GM23338 (cell line): Measurements from ENCODE around the gene CIAO3. TPM values are rescaled to one million over a fixed set of nuclear protein-coding genes. Genes with fewer than 3 reads are reported as not detected.

Experiments
- ATAC-seq: fragments of 200-7000 bp; cut with Tn5 transposase; 3 replicates; pipeline ENCODE4 v1.9.1; 2020
- DNase-seq: peaks from one replicate; pipeline ENCODE4 v3.0.0-alpha.2; 2015; ENCODE audit warnings: low spot score
- H2AFZ ChIP-seq: fragments of 200-600 bp; sonication (generic); 2 replicates; pipeline ENCODE4 v1.8.0; 2016; ENCODE audit warnings: antibody characterized with exemption, mild to moderate bottlenecking, moderate library complexity
- H3F3A ChIP-seq: fragments of 200-600 bp; sonication (generic); replicated peaks from 2 replicates; pipeline ENCODE4 v1.8.0; 2017; ENCODE audit warnings: antibody characterized with exemption, mixed run types, low read depth
- H3K27ac ChIP-seq: fragments of 200-600 bp; sonication (generic); 2 replicates; pipeline ENCODE4 v1.6.1; 2016; ENCODE audit warnings: low read depth
- H3K27me3 ChIP-seq: fragments of 200-600 bp; sonication (generic); 2 replicates; pipeline ENCODE4 v1.8.0; 2016; ENCODE audit warnings: mild to moderate bottlenecking, mixed run types, moderate library complexity; ENCODE audit not compliant: insufficient read depth
- H3K36me3 ChIP-seq: fragments of 200-600 bp; sonication (generic); 2 replicates; pipeline ENCODE4 v1.8.0; 2016; ENCODE audit warnings: mild to moderate bottlenecking; ENCODE audit not compliant: insufficient read depth
- H3K4me1 ChIP-seq: fragments of 200-600 bp; sonication (generic); 2 replicates; pipeline ENCODE4 v1.8.0; 2016; ENCODE audit warnings: mild to moderate bottlenecking, moderate library complexity; ENCODE audit not compliant: insufficient read depth
- H3K4me2 ChIP-seq: fragments of 200-600 bp; sonication (generic); 2 replicates; pipeline ENCODE4 v1.7.1; 2017; ENCODE audit warnings: mixed run types
- H3K4me3 ChIP-seq: fragments of 200-600 bp; sonication (generic); 2 replicates; pipeline ENCODE4 v1.6.1; 2016; ENCODE audit warnings: mixed run types
- H3K79me2 ChIP-seq: fragments of 200-600 bp; sonication (generic); replicated peaks from 2 replicates; pipeline ENCODE4 v1.8.0; 2017; ENCODE audit warnings: mild to moderate bottlenecking; ENCODE audit not compliant: insufficient read depth
- H3K9me2 ChIP-seq: fragments of 200-600 bp; sonication (generic); 2 replicates; pipeline ENCODE4 v1.8.0; 2017; ENCODE audit not compliant: insufficient read depth
- H4K20me1 ChIP-seq: fragments of 200-600 bp; sonication (generic); replicated peaks from 2 replicates; pipeline ENCODE4 v1.8.0; 2017; ENCODE audit warnings: mild to moderate bottlenecking; ENCODE audit not compliant: insufficient read depth
- H3K27ac Mint-ChIP-seq: 2 replicates; pipeline ENCODE4 v1.8.0; 2020; ENCODE audit warnings: inconsistent platforms, mild to moderate bottlenecking, moderate library complexity, mixed read lengths
- H3K27me3 Mint-ChIP-seq: 3 replicates; pipeline ENCODE4 v1.8.0; 2022; ENCODE audit warnings: low read depth, mild to moderate bottlenecking, moderate library complexity, mixed read lengths, inconsistent platforms; ENCODE audit not compliant: insufficient read depth, poor library complexity
- H3K36me3 Mint-ChIP-seq: 3 replicates; pipeline ENCODE4 v1.8.0; 2021; ENCODE audit warnings: low read depth, mild to moderate bottlenecking, inconsistent platforms, moderate library complexity, mixed read lengths
- H3K4me1 Mint-ChIP-seq: 3 replicates; pipeline ENCODE4 v1.8.0; 2020; ENCODE audit warnings: mild to moderate bottlenecking, inconsistent platforms, mixed read lengths
- H3K4me3 Mint-ChIP-seq: 3 replicates; pipeline ENCODE4 v1.8.0; 2021; ENCODE audit warnings: moderate library complexity, mild to moderate bottlenecking, inconsistent platforms, mixed read lengths
- H3K9me3 Mint-ChIP-seq: 3 replicates; pipeline ENCODE4 v1.8.0; 2020; ENCODE audit warnings: moderate library complexity, mild to moderate bottlenecking, inconsistent platforms, mixed read lengths
- CREB1 ChIP-seq: fragments of 250-450 bp; sonication (Bioruptor Pico); IDR thresholded peaks from 2 replicates; pipeline ENCODE4 v1.5.0; 2020; ENCODE audit warnings: low read depth, mild to moderate bottlenecking, moderate library complexity
- CTCF ChIP-seq, 2 experiments: fragments of 200-600 bp in 1 of 2; sonication (generic) in 1 of 2; conservative IDR thresholded peaks; 2 replicates each; pipeline versions ENCODE4 v1.5.1 to v1.6.1; 2016 to 2017; ENCODE audit warnings: antibody characterized with exemption in 2 of 2, low read depth in 2 of 2, mild to moderate bottlenecking in 2 of 2, moderate library complexity in 1 of 2
- EZH2 ChIP-seq: fragments of 200-600 bp; sonication (generic); IDR thresholded peaks from one replicate; pipeline ENCODE4 v1.8.0; 2017; ENCODE audit warnings: antibody characterized with exemption, mild to moderate bottlenecking, low read depth; ENCODE audit not compliant: unreplicated experiment
- EZH2phosphoT487 ChIP-seq: fragments of 200-600 bp; sonication (generic); IDR thresholded peaks from one replicate; pipeline ENCODE4 v1.8.1; 2018; ENCODE audit warnings: antibody characterized with exemption; ENCODE audit not compliant: unreplicated experiment
- JUNB ChIP-seq: IDR thresholded peaks from one replicate; pipeline ENCODE4 v1.6.1; 2016; ENCODE audit warnings: antibody characterized with exemption; ENCODE audit not compliant: unreplicated experiment
- NANOG ChIP-seq: IDR thresholded peaks from 2 replicates; pipeline ENCODE4 v1.6.1; 2016; ENCODE audit warnings: antibody characterized with exemption, borderline replicate concordance
- POLR2AphosphoS5 ChIP-seq: IDR thresholded peaks from 2 replicates; pipeline ENCODE4 v1.6.1; 2016; ENCODE audit warnings: antibody characterized with exemption, low read depth
- STAT1 ChIP-seq: IDR thresholded peaks from one replicate; pipeline ENCODE4 v1.6.1; 2016; ENCODE audit warnings: antibody characterized with exemption; ENCODE audit not compliant: unreplicated experiment
- ZNF114 ChIP-seq: fragments of 250-450 bp; sonication (Bioruptor Pico); IDR thresholded peaks from 2 replicates; pipeline ENCODE4 v1.5.0; 2020; ENCODE audit warnings: mild to moderate bottlenecking, moderate library complexity
- ZNF331 ChIP-seq: fragments of 250-450 bp; sonication (Bioruptor Pico); IDR thresholded peaks from 2 replicates; pipeline ENCODE4 v1.5.0; 2020; ENCODE audit warnings: low read depth, mild to moderate bottlenecking, moderate library complexity
- polyA plus RNA-seq: library from polyadenylated mRNA; unstranded; fragments of >200 nt; fragmentation: Nextera tagmentation; extraction: Ambion mirVana; gene quantifications from 2 replicates; pipeline ENCODE4 v1.2.1, GENCODE V29; 2016
- total RNA-seq: library from RNA; depleted of rRNA; stranded (reverse); fragments of >200 nt; shearing (Covaris generic); gene quantifications from 2 replicates; pipeline ENCODE4 v1.2.3, GENCODE V29; 2014
- TF ChIP-seq, protein P1 (sequence below): IDR thresholded peaks from one replicate; pipeline ENCODE4 v1.6.1; 2018; ENCODE audit warnings: antibody characterized with exemption; ENCODE audit not compliant: unreplicated experiment
- TF ChIP-seq, protein P2 (sequence below): IDR thresholded peaks from 2 replicates; pipeline ENCODE4 v1.6.1; 2016; ENCODE audit warnings: antibody characterized with exemption
- TF ChIP-seq, protein P3 (sequence below): fragments of 250-450 bp; sonication (Bioruptor Pico); IDR thresholded peaks from 2 replicates; pipeline ENCODE4 v1.5.0; 2020; ENCODE audit warnings: mild to moderate bottlenecking, moderate library complexity

The CIAO3 gene
- total and polyA plus RNA-seq, 2 experiments from 2014 or later, result 13.0 to 42.3 TPM

DNA sequence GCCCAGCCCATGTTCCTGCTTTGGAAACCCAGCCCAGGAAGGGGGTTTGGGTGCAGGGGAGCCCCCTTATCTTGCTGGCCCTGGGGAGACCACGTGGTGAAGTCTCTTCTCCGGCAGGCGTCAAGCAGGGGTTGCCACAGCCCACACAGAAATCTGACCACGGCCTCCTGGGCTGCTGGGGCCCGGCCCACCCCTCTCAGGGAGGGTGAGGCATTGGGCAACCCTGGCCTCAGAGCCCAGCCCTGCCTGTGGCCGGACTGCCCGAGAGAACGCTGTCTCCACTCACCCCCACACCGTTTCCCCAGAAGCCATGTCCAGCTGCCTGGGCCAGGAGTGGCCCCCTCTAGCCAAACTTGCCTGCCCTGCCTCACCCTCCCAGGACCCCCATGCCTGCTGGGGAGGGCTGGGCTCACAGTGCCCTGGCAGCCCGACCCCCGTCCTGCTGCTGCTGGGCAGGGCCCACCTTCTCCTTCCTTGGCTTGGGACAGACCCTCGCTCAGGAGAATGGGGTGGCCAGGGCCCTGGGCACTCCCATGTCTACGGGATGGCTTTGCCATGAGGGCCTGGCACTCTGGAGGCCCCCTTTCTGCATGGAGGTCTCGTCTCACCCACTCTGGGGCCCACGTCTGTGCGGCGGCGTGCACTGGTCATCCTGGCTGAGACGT is 40.7 kb upstream of the CIAO3 start:
- no peak overlapping the region for H2AFZ ChIP-seq
- peaks cover 3% of the 10 kb centered on the region; the same call in 1 of the 2 replicates for H3F3A ChIP-seq
- no peaks in the 10 kb centered on the region for H3K27me3 ChIP-seq
- no peaks in the 10 kb centered on the region for H3K9me2 ChIP-seq
- no peaks in the 10 kb centered on the region; the same call in 1 of the 2 replicates for H4K20me1 ChIP-seq
- H3K4me1 ChIP-seq, result no peaks in the 10 kb centered on the region
- no peak for TF ChIP-seq CTCF (conservative IDR thresholded peaks at IDR 0.05; ENCODE audit: low read depth in 2 of 2)
- no peak for TF ChIP-seq JUNB
- no peak for TF ChIP-seq NANOG
- TF ChIP-seq EZH2, result no peak
- TF ChIP-seq ZNF331 (CRISPR knock-in tag), result no peak
- TF ChIP-seq POLR2AphosphoS5, result no peak
- TF ChIP-seq ZNF114, result no peak
- TF ChIP-seq, protein P1, sequence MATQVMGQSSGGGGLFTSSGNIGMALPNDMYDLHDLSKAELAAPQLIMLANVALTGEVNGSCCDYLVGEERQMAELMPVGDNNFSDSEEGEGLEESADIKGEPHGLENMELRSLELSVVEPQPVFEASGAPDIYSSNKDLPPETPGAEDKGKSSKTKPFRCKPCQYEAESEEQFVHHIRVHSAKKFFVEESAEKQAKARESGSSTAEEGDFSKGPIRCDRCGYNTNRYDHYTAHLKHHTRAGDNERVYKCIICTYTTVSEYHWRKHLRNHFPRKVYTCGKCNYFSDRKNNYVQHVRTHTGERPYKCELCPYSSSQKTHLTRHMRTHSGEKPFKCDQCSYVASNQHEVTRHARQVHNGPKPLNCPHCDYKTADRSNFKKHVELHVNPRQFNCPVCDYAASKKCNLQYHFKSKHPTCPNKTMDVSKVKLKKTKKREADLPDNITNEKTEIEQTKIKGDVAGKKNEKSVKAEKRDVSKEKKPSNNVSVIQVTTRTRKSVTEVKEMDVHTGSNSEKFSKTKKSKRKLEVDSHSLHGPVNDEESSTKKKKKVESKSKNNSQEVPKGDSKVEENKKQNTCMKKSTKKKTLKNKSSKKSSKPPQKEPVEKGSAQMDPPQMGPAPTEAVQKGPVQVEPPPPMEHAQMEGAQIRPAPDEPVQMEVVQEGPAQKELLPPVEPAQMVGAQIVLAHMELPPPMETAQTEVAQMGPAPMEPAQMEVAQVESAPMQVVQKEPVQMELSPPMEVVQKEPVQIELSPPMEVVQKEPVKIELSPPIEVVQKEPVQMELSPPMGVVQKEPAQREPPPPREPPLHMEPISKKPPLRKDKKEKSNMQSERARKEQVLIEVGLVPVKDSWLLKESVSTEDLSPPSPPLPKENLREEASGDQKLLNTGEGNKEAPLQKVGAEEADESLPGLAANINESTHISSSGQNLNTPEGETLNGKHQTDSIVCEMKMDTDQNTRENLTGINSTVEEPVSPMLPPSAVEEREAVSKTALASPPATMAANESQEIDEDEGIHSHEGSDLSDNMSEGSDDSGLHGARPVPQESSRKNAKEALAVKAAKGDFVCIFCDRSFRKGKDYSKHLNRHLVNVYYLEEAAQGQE, result no peak
- TF ChIP-seq CREB1 (CRISPR knock-in tag), result no peak
- no peak for TF ChIP-seq EZH2phosphoT487
- TF ChIP-seq, protein P2, sequence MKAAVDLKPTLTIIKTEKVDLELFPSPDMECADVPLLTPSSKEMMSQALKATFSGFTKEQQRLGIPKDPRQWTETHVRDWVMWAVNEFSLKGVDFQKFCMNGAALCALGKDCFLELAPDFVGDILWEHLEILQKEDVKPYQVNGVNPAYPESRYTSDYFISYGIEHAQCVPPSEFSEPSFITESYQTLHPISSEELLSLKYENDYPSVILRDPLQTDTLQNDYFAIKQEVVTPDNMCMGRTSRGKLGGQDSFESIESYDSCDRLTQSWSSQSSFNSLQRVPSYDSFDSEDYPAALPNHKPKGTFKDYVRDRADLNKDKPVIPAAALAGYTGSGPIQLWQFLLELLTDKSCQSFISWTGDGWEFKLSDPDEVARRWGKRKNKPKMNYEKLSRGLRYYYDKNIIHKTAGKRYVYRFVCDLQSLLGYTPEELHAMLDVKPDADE, result no peak
- no peak for TF ChIP-seq STAT1
- TF ChIP-seq, protein P3, sequence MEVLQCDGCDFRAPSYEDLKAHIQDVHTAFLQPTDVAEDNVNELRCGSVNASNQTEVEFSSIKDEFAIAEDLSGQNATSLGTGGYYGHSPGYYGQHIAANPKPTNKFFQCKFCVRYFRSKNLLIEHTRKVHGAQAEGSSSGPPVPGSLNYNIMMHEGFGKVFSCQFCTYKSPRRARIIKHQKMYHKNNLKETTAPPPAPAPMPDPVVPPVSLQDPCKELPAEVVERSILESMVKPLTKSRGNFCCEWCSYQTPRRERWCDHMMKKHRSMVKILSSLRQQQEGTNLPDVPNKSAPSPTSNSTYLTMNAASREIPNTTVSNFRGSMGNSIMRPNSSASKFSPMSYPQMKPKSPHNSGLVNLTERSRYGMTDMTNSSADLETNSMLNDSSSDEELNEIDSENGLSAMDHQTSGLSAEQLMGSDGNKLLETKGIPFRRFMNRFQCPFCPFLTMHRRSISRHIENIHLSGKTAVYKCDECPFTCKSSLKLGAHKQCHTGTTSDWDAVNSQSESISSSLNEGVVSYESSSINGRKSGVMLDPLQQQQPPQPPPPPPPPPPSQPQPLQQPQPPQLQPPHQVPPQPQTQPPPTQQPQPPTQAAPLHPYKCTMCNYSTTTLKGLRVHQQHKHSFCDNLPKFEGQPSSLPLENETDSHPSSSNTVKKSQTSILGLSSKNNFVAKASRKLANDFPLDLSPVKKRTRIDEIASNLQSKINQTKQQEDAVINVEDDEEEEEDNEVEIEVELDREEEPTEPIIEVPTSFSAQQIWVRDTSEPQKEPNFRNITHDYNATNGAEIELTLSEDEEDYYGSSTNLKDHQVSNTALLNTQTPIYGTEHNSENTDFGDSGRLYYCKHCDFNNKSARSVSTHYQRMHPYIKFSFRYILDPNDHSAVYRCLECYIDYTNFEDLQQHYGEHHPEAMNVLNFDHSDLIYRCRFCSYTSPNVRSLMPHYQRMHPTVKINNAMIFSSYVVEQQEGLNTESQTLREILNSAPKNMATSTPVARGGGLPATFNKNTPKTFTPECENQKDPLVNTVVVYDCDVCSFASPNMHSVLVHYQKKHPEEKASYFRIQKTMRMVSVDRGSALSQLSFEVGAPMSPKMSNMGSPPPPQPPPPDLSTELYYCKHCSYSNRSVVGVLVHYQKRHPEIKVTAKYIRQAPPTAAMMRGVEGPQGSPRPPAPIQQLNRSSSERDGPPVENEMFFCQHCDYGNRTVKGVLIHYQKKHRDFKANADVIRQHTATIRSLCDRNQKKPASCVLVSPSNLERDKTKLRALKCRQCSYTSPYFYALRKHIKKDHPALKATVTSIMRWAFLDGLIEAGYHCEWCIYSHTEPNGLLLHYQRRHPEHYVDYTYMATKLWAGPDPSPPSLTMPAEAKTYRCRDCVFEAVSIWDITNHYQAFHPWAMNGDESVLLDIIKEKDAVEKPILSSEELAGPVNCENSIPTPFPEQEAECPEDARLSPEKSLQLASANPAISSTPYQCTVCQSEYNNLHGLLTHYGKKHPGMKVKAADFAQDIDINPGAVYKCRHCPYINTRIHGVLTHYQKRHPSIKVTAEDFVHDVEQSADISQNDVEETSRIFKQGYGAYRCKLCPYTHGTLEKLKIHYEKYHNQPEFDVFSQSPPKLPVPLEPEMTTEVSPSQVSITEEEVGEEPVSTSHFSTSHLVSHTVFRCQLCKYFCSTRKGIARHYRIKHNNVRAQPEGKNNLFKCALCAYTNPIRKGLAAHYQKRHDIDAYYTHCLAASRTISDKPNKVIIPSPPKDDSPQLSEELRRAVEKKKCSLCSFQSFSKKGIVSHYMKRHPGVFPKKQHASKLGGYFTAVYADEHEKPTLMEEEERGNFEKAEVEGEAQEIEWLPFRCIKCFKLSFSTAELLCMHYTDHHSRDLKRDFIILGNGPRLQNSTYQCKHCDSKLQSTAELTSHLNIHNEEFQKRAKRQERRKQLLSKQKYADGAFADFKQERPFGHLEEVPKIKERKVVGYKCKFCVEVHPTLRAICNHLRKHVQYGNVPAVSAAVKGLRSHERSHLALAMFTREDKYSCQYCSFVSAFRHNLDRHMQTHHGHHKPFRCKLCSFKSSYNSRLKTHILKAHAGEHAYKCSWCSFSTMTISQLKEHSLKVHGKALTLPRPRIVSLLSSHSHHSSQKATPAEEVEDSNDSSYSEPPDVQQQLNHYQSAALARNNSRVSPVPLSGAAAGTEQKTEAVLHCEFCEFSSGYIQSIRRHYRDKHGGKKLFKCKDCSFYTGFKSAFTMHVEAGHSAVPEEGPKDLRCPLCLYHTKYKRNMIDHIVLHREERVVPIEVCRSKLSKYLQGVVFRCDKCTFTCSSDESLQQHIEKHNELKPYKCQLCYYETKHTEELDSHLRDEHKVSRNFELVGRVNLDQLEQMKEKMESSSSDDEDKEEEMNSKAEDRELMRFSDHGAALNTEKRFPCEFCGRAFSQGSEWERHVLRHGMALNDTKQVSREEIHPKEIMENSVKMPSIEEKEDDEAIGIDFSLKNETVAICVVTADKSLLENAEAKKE (CRISPR knock-in tag), result no peak
- no peaks in the 10 kb centered on the region for H3K4me1 Mint-ChIP-seq
- no peak overlapping the region for H3K4me3 ChIP-seq
- no peaks in the 10 kb centered on the region for H3K79me2 ChIP-seq
- no peak overlapping the region for H3K27ac ChIP-seq
- DNase-seq (no peak), ATAC-seq (no peak)
- H3K9me3 Mint-ChIP-seq, result no peaks in the 10 kb centered on the region
- H3K36me3 Mint-ChIP-seq, result no peaks in the 10 kb centered on the region
- H3K36me3 ChIP-seq, result no peaks in the 10 kb centered on the region
- no peak overlapping the region for H3K27ac Mint-ChIP-seq
- H3K4me3 Mint-ChIP-seq, result no peak overlapping the region
- peaks cover 16% of the 10 kb centered on the region for H3K27me3 Mint-ChIP-seq
- H3K4me2 ChIP-seq, result no peak overlapping the region
